Measurements from ENCODE around the gene WDR82.

Gene WDR82

GRCh38 chr3:52208556-52208955, 69.9 kb downstream of the WDR82 start:
- Histone ChIP-seq H3K36me3 (ENCODE audit: control insufficient read depth in 2 of 2, insufficient read depth in 2 of 2, low read length in 2 of 2) (peaks cover 78 to 83% of the 10 kb centered on the region in 2 donors), H3K4me3 (ENCODE audit: low read length in 2 of 2) (no peak overlapping the region), H3K9me3 (ENCODE audit: control insufficient read depth in 2 of 2, low read length in 2 of 2) (no peaks in the 10 kb centered on the region), H3K9ac (ENCODE audit: low read length in 2 of 2) (no peak overlapping the region), H3K27me3 (ENCODE audit: control insufficient read depth in 1 of 2, insufficient read depth in 2 of 2, low read length in 2 of 2) (no peaks in the 10 kb centered on the region), H3K4me1 (ENCODE audit: control insufficient read depth, insufficient read depth, low read length) (no peaks in the 10 kb centered on the region), H3K27ac (ENCODE audit: low read length) (no peak overlapping the region)

- peaks cover 69 to 79% of the 10 kb centered on the region in 2 donors for H3K36me3 ChIP-seq (ENCODE audit: control insufficient read depth in 2 of 2, insufficient read depth in 2 of 2, low read length in 2 of 2)
- H3K9ac ChIP-seq (ENCODE audit: low read length in 2 of 2), result no peak overlapping the region
- H3K4me3 ChIP-seq (ENCODE audit: low read length in 2 of 2), result no peak overlapping the region
- no peak overlapping the region for H3K27ac ChIP-seq (ENCODE audit: low read length)
- H3K4me1 ChIP-seq (ENCODE audit: control insufficient read depth, insufficient read depth, low read length), result no peaks in the 10 kb centered on the region
- no peaks in the 10 kb centered on the region for H3K9me3 ChIP-seq (ENCODE audit: control insufficient read depth in 2 of 2, low read length in 2 of 2)
- no peaks in the 10 kb centered on the region for H3K27me3 ChIP-seq (ENCODE audit: control insufficient read depth in 1 of 2, insufficient read depth in 2 of 2, low read length in 2 of 2)
Measured at GRCh38 chr3:52205727-52206372, 72.6 kb downstream of the WDR82 start.

All from stomach smooth muscle (tissue), 2 donors.